GM19455 (cell line): ENCODE results near the gene SLC49A4.

Experiments used
- ATAC-seq: cut with Tn5 transposase; IDR thresholded peaks from one replicate; pipeline ENCODE4 v1.9.1; 2021; ENCODE audit not compliant: unreplicated experiment

The SLC49A4 gene

DNA sequence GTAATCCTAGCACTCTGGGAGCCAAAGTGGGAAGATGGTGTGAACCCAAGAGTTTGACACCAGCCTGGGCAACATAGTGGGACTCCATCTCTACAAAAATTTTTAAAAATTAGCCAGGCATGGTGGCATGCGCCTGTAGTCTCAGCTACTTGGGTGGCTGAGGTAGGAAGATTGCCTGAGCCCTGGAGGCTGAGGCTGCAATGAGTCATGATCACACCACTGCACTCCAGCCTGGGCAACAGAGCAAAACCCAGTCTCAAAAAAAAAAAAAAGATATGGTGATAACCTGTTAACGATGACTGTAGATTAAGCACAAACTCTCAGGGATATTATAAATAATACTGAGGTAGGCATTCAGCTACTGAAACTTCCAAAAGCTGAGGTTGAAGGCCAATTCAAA is 107.5 kb downstream of the SLC49A4 start:
- no peak for ATAC-seq

DNA sequence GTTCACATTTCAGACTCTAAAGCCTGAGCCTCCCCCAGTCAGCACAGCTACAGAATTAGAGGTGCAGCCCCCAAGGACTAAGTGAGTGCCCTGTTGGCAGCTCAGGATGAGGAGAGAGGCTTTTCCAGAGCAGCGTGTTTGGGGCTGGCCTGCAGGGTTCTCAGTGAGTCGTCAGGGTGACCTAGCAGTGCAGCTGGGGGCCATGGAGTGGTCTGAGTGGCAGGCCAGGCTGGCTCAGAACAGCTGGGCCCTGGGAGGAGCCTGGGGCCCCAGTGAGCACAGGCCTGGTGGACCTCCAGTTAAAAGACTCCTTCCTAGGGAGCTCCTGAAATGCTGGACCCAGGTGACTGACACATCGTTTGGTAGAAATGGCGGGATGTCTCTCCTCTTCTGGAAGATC is 108.3 kb downstream of the SLC49A4 start:
- no peak for ATAC-seq

DNA sequence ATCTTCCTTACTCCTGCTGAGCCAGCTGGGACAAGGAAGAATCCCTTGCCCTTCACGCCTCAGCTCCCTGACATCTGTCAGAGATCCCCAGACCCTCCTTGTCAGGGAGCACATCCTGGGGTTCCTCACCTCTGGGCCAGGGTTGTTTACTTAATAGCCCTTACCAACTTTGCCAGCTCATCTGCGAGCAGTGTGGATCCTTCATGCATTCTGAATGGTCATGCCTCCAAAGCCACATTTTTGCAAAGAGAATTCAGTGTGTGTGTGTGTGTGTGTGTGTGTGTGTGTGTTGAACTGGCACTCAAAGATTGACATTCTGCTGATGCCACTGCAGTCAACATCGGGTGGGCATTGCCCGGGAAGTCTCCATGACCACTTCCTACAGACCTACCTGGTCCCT is 112.6 kb downstream of the SLC49A4 start:
- ATAC-seq = no peak

DNA sequence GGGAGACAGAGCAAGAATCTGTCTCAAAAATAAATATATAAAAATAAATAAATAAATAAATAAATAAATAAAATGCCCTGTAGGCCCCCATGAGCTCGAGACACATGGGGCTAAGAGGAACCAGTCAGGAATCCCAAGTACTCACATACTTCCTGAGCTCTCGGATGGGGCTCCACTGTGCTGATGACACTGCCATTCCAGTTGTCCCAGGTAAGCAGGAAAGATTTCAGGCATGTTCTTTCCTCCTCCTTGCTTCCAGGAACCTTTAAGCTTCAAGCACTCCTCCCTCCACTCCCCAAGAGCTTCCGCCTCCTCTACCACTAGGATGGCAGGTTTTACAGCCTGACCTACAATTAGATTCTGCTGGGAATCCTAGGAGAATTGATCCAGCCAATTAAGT is 113.4 kb downstream of the SLC49A4 start:
- no peak for ATAC-seq

DNA sequence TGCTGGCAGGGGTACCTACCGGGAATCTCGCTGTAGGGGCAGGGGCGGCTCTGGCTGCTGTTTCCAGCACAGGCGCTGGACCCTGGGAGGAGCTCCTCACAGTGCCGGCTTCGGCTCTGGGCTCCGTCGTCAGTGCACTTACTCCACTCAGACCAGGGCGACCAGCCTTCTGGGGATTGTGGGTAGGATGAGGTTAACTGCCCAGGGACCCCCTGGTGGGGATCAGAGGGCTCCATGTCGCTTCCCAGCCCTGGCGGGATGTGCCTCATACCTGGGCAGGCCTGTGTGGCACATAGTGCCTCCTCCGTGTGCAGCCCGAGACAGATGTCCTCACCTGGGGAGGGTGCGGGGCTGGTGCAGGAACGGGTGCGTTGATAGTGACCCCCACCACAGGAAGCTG is 117.0 kb downstream of the SLC49A4 start:
- ATAC-seq = no peak

DNA sequence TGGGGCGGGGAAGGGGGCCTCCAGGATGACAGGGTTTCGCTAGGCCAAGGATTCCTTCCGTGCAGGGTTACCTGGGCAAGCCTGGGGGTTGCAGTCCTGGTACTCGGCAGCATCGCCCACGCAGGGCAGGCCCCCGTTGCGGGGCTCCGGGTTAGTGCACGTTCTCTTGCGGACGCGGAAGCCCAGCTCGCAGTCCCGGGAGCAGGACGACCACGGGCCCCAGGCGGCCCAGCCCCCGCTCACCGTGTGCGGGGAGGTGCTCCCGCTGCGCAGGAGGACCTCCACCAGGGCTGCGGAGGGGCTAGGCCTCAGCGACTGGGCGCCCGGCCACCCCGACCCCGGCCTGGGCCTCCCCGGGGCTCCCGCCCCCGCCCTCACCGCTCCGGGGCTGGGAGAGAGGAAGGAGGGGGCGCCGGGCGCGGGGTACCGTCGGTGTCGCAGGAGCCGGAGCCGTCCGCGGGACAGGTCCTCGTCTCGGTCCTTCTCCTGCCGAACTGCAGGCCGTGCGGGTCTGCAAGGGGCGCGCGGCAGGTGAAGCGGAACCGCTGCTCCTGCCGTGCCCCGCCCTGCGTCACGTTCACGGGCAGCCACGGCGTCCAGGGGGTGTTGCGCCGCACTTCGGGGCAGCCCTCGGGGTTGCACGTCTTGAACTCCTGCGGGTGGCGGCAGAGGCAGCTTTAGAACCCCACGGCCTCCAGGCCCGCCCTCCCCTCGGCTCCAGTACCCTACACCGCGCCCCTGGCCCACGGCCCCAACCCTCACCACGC is 118.1 kb downstream of the SLC49A4 start:
- ATAC-seq = no peak

DNA sequence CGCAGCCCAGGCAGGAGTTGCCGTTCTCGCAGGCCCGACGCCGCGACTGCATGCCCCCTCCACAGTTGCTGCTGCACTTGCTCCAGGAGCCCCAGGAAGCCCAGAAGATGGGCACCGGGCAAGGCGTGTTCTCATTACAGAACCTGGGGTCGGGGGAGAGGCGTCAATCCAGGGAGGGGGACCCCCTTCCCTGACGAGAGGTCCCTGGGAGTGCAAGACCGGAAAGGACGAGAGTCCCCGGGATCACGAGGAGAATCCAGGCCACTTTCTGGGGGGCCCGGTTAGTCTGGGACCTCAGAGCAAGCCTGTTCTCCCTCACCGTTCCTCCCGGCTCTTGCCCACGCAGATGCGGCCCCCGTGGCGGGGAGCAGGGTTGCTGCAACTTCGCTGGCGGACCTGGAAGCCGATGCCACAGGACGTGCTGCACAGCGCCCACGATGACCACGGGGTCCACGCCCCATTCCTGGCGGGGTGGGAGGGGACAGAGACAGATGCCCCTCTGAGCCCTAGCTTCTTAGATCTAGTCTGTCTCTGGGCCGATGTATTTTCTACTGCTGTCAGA is 118.8 kb downstream of the SLC49A4 start:
- no peak for ATAC-seq

DNA sequence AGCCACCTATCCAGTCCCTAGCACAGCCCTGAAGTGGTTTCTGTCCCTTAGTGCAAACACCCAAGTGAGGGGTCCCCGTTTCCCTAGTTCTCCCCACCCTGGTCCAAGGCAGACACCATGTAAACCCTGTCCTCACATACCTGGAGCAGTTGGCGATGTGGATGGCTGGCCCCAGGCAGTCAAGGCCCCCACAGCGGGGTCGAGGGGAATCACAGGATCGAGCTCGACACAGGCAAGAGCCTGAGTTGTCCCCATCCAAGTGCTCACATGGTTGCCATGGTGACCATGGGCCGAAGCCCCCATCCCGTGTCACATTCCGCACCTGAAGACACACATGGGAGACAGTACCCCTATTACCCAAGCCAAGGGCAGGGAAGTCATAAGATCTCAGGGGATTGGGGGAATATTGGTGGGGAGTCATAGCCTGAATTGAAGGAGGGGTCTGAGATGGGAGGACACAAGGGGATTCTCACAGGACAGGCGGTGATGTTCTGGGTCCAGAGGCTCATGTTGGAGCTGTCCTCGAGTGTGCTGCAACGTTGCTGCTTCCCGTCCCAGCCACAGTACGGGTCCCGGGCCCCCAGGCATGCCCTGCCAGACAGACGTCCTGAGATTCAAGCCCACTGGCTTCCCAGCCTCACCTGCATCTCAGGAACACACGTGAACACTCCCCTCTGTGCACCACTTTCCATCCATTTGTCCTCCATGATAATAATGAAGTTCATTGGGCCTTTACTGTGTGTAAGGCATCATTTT is 120.6 kb downstream of the SLC49A4 start:
- ATAC-seq = no peak

DNA sequence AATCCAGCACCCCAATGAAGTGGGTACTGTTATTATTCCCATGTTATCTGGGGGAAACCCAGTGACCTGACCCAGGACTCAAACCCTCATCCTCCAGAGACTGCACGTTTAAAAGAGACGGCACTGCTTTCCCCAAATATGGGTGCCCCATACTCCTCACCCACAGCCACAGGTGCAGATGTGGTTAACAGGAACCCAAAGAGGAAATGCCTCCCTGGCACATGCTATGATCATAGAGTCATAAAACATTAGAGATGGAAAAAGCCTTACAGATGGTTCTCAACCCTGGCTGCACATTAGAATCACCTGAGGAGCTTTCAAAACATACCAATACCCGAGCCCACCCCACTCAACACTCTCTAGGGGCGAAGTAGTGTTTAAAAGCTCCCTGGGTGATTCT is 121.2 kb downstream of the SLC49A4 start:
- ATAC-seq = no peak

DNA sequence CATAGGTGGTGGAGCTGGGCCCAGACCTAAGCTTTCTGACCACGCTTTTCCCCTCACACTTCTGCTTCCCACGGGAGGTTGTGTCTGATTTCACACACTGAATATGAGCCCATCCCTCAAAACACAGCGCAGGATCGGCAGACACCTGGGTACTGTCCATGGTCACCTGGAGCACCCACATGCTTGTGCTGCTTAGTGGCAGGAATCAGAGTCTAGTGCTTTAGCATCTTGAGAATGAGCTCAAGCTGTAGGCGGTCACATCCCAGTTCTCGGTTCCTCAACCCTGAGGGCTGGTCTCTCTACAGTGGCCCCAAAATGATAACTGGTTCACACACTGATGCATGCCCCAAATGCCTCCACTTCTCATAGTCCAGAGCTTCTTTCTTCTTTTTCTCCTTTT is 121.7 kb downstream of the SLC49A4 start:
- no peak for ATAC-seq

DNA sequence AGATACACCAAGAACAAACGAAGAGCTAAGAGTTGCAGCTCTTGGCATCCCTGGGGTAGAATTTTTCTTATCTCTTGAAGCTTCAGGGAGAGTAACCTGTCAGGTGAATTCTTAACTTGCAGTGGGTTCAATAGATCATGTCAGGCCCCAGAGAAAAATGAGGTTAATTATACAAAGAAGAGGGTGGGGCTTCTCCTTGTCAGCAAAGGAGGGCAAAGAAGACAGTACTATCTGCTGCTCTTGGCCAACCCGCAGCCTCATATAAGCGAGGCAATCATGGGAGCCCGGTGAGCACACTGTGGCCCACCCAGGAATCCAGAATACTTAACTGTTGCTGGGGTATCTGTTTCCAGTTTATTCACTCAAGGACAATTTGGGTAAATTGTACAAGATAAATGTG is 122.5 kb downstream of the SLC49A4 start:
- ATAC-seq = no peak

DNA sequence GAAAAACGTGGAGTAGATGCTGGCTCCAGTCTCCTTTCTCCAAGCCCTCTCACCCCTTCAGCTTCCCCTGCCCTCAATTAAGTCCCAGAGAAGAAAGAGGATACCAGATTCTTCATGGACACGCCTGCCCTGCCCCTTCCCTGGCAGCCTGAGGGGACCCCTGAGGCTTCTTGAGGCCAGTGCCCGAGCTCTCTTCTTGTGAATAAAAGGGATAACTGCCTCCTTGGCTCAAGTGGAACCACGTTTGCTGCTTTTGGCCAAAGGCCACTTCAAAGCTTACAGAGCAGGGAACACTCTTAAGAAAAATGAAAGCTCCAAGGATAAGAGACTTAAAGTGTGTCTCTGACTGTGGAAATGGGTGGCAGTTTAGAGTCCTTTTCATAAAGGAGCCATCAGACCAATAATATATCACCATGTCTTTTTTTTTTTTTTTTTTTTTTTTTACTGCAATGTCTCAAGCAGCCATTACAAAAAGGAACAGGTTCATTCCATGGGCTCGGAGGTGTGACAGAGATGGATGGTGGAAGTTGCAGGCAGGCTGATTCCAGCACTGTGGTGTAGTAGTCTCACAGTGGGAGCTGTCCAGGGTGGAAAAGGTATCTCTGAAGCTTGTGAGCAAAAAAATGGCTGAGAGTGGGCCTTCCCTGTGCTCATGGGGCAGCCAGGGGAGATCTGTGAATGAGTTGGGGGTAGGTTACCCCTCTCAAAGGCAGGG is 123.9 kb downstream of the SLC49A4 start:
- ATAC-seq = no peak

DNA sequence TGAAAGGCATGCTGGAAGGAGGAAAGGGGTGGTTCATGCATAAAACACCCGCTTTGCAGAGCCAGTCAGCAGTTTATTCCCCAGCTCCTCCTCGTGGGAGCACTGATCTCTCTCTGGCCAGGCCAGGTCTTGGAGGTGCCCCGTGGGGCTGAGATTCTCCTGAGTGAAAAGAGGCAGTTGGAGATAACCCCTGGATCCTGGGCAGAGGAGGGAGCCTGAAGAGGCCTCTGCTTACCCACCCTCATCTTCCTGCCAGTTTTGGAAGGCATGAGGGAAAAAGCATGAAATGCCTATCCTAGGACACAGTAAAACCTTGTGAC is 124.4 kb downstream of the SLC49A4 start:
- ATAC-seq = no peak

DNA sequence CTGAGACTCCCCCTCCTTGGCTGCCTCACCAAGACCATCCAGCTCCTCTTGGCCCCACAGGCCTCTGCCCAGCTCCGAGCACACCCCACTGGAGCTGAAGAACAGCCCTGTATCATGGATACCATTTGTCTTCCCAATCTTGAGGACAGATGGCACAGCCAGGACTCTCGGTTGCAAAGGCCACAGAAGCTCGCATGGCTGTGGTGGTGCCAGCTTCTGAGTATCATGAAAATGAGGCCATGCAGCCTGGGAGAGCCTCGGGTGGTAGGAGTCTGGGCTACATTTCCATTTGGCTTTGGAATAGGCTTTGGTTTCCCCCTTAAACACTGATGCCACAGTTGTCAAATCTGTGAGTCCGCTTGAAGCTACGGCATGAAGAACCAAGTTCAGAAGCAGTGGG is 126.1 kb downstream of the SLC49A4 start:
- ATAC-seq = no peak

DNA sequence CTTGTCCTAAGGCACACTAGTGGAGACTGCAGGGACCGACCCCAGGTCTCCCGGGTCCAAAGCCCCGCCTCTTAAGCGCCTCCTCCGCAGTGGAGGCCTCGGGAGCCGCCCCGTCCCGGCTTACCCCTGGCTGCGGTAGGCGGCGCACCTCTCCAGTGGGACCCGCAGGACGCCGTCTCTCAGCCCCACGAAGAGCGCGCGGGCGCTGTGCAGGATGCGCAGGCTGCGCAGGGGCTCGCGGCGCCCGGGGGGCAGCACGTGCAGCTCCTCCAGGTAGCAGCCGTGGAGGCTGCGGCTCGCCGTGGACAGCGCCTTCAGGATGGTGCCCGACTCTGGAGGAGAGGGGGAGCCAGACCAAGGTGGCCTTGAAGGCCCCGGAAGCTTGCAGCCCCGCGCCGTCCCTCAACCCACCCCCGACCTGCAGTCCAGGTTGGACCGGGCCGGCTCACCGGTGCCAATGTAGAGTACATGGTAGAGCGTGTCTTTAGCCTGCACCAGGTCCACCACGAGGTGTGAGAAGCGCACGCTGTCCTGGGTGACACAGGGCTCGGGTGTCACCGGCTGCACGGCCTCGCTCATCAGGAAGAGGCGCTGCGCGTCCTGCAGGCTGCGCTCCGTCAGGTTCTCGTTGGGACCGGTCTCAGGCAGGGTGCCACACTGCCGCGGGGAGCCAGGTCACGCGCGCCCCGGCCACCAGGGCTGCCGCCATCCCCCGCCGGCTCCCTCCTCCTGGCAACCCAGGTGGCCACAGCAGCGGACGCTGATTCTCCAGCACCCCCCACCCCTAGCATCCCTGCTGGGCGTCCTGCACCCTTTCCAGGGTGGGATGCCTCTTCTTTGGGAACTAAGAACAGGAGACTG is 127.2 kb downstream of the SLC49A4 start:
- no peak for ATAC-seq

DNA sequence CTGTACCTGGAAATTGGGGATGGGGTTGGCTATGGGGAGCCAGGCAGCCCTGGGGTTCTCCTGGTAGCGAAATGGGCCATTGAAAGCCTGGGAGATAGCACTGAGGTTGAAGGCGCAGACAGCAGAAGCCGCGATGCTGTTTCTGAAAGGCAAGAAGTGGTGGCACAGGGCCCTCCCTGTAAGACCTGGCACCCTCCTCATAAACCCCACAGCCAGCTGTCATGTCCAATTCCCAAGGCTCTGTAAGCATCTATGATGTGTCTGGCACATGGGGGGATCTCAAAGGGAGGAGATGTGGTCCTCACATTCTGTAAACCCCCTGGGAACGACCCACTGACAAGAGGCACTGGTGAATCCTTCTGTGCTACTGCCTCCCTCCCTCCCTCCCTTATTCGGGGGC is 128.7 kb downstream of the SLC49A4 start:
- no peak for ATAC-seq

DNA sequence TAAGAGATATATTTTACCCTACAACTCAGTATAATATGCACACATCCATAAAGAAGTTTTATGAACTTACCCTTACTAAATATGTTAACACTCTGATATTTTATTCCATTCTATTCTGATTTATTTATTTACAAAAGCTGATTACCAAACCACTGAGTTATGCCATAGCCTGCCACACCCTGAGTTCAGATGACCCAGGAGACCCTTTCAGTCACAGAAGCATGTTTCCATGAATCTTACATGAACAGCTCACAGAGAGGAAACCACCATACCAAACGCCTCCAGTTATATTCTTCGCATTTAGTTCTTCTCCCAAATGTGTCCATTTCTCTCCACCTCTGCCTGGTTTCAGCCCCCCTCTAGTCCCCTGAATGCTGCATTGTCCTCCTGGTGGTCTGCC is 129.2 kb downstream of the SLC49A4 start:
- no peak for ATAC-seq

DNA sequence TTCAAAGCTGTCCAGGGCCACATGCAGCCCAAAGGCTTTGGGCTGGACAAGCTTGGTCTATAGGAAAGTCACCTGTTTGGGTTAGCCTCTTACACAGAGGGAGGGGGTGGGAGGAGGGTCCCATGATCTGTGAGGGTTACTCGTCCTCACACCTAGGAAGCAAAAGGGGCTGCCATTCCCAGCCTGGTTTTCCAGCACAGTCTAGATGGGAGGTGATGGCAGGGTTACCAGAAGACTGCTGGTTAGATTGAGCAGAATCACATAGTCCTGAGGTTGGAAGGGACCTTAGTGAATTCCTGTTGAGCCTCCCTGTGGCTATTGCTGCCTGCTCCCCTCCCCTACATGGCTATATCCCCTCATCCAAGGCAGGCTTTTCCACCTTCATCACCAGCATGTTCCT is 130.9 kb downstream of the SLC49A4 start:
- no peak for ATAC-seq

DNA sequence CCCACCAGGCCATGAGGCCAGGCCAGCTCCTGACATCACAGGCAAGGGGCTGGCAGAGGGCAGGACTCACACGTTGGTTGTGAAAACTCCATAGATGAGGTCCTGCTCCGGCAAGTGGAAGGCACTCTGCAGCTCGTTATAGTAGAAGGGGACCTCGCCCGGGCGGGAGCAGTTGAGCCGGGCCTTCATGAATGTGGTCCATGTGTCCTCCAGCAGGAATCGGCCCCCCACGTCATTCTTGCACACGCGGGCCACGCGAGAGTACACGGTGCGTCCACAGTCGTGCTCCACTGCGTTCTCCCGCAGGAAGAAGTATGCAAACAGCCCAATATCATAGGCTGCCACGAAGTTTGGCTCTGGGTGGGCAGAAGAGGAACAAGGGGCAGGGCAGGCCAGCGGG is 131.5 kb downstream of the SLC49A4 start:
- ATAC-seq = no peak

DNA sequence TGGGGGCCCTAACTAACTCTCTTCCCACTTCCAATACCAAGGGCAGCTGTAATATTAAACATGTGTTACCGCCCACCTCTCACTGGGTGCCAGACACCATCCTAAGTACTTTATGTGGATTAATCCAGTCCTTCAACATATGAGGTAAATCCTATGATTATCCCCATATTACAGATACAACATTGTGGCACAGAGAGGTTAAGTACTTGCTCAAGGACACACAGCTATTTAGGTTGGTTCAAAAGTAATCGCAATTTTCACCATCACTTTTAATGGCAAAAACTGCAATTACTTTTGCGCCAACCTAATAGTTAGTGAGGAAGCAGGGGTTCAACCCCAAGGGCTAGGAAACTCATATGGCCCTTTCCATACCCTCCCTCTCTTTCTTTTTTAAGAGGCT is 131.9 kb downstream of the SLC49A4 start:
- ATAC-seq = no peak

DNA sequence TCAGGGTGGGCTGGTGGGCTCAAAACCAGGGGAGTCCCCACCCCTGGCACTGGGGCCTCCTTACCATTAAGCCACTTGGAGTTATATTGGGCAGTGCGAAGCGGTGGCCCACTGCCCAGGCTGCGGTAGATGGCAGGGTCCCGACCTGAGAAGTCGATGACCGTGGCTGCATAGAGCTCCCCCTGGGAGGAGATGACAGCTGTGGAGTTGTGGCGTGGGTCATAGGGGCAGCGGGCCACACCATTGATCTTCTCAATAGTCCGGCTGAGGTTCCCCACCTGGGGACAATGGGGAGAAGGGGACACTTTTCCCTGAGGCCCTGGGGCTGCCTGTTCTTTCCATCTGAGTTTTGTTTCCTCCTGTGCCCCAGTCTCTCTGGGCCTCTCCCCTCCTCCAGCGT is 132.9 kb downstream of the SLC49A4 start:
- no peak for ATAC-seq
